A549 treated with AZD9567 at 1 μM for 4 hours (cell line): ENCODE data around the gene HDAC2. TPM values are rescaled to one million over a fixed set of nuclear protein-coding genes. Genes with fewer than 3 reads are reported as not detected.

ENCODE experiments used
- total RNA-seq: library from RNA; stranded (reverse); fragments of 200-300 nt; extraction: Qiagen RNA extraction; gene quantifications from 5 replicates; pipeline ENCODE4 v1.2.3, GENCODE V29; 2022; ENCODE audit not compliant: insufficient read depth

Gene HDAC2
- 76.6 to 160 TPM (median 78.0 TPM) in 5 replicates for total RNA-seq

GRCh38 chr6:113970805-113971676 lies at the start of gene HDAC2:
TSS of gene HDAC2 (minus strand) at chr6:113971148. CDS start at chr6:113970908, 240 bp downstream.

Other genes with a start within 250 kb of the HDAC2 start
- gene MARCKS, start 113.8 kb downstream of the HDAC2 start, total RNA-seq, result 11.3 to 17.0 TPM (median 16.1 TPM) in 5 replicates